Mesendoderm (in vitro differentiated cells): Measurements from ENCODE around the gene BUB3.
A peak's percentile ranks its signal among the peaks of the same experiment; 100 is the strongest.

Experiments
- DNase-seq: peaks from one replicate; pipeline ENCODE4 v3.0.0; 2013
- H2AK5ac ChIP-seq: 2 replicates; pipeline ENCODE4 v1.6.1; 2013; ENCODE audit warnings: low read length, inconsistent platforms
- H2BK120ac ChIP-seq: 2 replicates; pipeline ENCODE4 v1.6.1; 2013; ENCODE audit warnings: low read depth, mild to moderate bottlenecking, low read length, moderate library complexity, mixed read lengths
- H2BK15ac ChIP-seq: replicated peaks from 2 replicates; pipeline ENCODE4 v1.6.1; 2013; ENCODE audit warnings: low read depth, mild to moderate bottlenecking, moderate library complexity
- H2BK5ac ChIP-seq: 2 replicates; pipeline ENCODE4 v1.6.1; 2013; ENCODE audit warnings: low read length, inconsistent platforms
- H3K18ac ChIP-seq: 2 replicates; pipeline ENCODE4 v1.6.1; 2013; ENCODE audit warnings: mild to moderate bottlenecking, low read length, mixed read lengths
- H3K23ac ChIP-seq: one replicate; pipeline ENCODE4 v1.6.1; 2013; ENCODE audit warnings: low read length
- H3K27ac ChIP-seq: 2 replicates; pipeline ENCODE4 v1.5.1; 2013; ENCODE audit warnings: low read depth, mild to moderate bottlenecking, inconsistent platforms, low read length, moderate library complexity
- H3K27me3 ChIP-seq: 2 replicates; pipeline ENCODE4 v1.6.1; 2013; ENCODE audit warnings: low read length, control low read depth, mild to moderate bottlenecking, inconsistent platforms; ENCODE audit not compliant: insufficient read depth, poor library complexity
- H3K36me3 ChIP-seq: 2 replicates; pipeline ENCODE4 v1.6.1; 2013; ENCODE audit warnings: low read length, inconsistent platforms; ENCODE audit not compliant: control insufficient read depth, insufficient read depth
- H3K4ac ChIP-seq: one replicate; pipeline ENCODE4 v1.6.1; 2013; ENCODE audit warnings: low read depth, mild to moderate bottlenecking, low read length, moderate library complexity
- H3K4me1 ChIP-seq: 2 replicates; pipeline ENCODE4 v1.6.1; 2013; ENCODE audit warnings: low read depth, low read length, inconsistent platforms; ENCODE audit not compliant: control insufficient read depth
- H3K4me2 ChIP-seq: 2 replicates; pipeline ENCODE4 v1.6.1; 2013; ENCODE audit warnings: low read length
- H3K4me3 ChIP-seq: 2 replicates; pipeline ENCODE4 v1.5.1; 2013; ENCODE audit warnings: mild to moderate bottlenecking, low read length
- H3K56ac ChIP-seq: one replicate; pipeline ENCODE4 v1.6.1; 2013; ENCODE audit warnings: low read length
- H3K79me1 ChIP-seq: 2 replicates; pipeline ENCODE4 v1.6.1; 2013; ENCODE audit warnings: low read length, inconsistent platforms
- H3K79me2 ChIP-seq: 2 replicates; pipeline ENCODE4 v1.6.1; 2013; ENCODE audit warnings: mild to moderate bottlenecking, low read length; ENCODE audit not compliant: control insufficient read depth, insufficient read depth
- H3K9ac ChIP-seq: 2 replicates; pipeline ENCODE4 v1.6.1; 2013; ENCODE audit warnings: low read length, inconsistent platforms
- H4K5ac ChIP-seq: one replicate; pipeline ENCODE4 v1.6.1; 2013; ENCODE audit warnings: low read length
- H4K8ac ChIP-seq: one replicate; pipeline ENCODE4 v1.6.1; 2013; ENCODE audit warnings: low read depth, mild to moderate bottlenecking, control low read depth, low read length, moderate library complexity
- WGBS: extraction: QIAGEN DNeasy Blood & Tissue Kit; methylation state at CpG from one replicate; pipeline ENCODE4 v1.1.7; 2013; ENCODE audit warnings: low lambda C conversion rate, missing lambda C conversion rate; ENCODE audit not compliant: insufficient coverage; ENCODE audit errors: extremely low coverage; 5-methylcytosine and 5-hydroxymethylcytosine counted together

Gene BUB3

GRCh38 chr10:123143825-123144168 is 10.4 kb upstream of the BUB3 start:
- no peaks in the 10 kb centered on the region for H3K4me1 ChIP-seq
- no peak overlapping the region for H4K8ac ChIP-seq
- no peak overlapping the region for H4K5ac ChIP-seq
- no peak overlapping the region for H2AK5ac ChIP-seq
- H2BK120ac ChIP-seq, result no peak overlapping the region
- H3K4ac ChIP-seq, result no peak overlapping the region
- no peaks in the 10 kb centered on the region for H3K79me2 ChIP-seq
- peaks cover 94% of the 10 kb centered on the region for H3K27me3 ChIP-seq
- H3K23ac ChIP-seq, result no peak overlapping the region
- WGBS, result no CpG with 5 or more reads among the region's 10 CpGs
- H3K9ac ChIP-seq, result no peak overlapping the region
- no peak for DNase-seq
- H3K79me1 ChIP-seq, result no peaks in the 10 kb centered on the region
- no peaks in the 10 kb centered on the region for H3K36me3 ChIP-seq
- no peak overlapping the region for H2BK5ac ChIP-seq
- H3K4me3 ChIP-seq, result no peak overlapping the region
- H3K56ac ChIP-seq, result no peak overlapping the region
- H3K4me2 ChIP-seq, result no peak overlapping the region
- no peak overlapping the region for H2BK15ac ChIP-seq
- no peak overlapping the region for H3K27ac ChIP-seq
- no peak overlapping the region for H3K18ac ChIP-seq

DNA sequence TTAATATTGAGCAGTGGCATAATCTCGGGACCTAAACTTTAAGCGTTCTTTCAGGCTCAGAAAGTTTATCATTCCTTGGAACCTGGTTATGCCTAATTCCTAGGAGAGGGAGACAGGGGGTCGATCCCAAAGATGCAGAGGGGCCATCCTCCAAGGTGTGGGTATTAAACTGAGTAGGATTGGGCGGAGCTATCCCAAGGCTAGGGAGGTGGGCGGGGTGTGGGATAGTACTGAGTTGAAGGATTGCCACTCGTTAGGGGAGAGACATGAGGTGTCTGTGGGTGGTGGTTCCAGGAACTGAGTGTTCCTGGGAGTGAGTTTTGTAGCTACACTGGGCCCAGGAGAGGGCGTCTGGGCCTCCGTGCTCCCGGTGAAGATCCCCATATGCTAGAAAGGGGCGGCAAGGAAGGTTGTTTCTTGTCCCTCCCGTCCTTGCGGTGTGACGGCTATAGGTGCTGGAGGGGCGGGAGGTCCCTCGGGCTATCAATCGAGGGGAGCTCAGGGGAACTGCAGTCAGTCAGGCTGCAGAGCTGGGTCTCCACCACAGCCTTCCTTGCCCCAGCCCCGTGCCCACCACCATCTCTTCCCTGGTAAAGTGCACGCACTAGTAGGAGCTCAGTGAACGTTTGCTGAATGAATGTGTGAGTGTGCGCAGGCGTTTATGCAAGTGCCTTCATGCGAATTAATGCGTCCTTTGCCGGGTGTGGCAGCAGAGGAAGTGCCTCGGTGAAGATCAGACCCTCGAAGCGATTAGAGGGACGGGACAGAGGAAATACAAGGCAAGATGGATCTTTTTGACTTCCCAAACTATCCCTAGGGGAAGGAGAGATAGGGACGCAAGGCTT is 9.3 kb upstream of the BUB3 start:
- peak; percentile 64 for DNase-seq
- Histone ChIP-seq H3K56ac (no peak overlapping the region), H2AK5ac (no peak overlapping the region), H3K27ac (no peak overlapping the region), H3K4ac (no peak overlapping the region), H3K18ac (no peak overlapping the region), H3K9ac (no peak overlapping the region), H2BK120ac (no peak overlapping the region), H4K5ac (no peak overlapping the region), H3K4me1 (no peaks in the 10 kb centered on the region), H3K36me3 (no peaks in the 10 kb centered on the region), H3K27me3 (peaks cover 94% of the 10 kb centered on the region), H3K79me1 (no peaks in the 10 kb centered on the region), H2BK5ac (no peak overlapping the region), H3K4me3 (no peak overlapping the region), H3K23ac (no peak overlapping the region), H3K4me2 (no peak overlapping the region), H3K79me2 (no peaks in the 10 kb centered on the region), H4K8ac (no peak overlapping the region), H2BK15ac (no peak overlapping the region)
- WGBS, result no CpG with 5 or more reads among the region's 29 CpGs

DNA sequence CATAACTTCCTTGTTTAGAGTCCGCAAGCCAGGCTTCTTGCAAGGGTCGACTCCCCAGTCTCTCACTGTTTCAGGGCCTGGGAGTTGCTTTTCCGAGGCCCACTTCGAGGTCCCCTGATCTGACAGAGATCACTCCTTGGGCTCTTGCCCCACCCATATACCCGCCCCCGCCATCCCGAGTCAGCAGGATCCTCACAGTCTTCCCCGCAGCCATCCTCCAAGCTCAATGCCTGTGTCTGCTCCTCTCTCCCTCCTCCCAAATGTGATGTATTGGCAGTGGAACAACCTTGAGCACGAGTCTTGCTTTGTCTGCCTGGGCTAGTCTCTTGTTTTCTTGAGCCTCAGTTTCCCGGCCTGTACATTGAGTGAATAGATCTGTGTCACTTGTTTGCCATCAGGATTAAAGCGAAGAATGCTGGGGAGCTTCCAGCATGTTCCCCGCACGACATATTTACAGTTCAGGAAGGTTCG is 8.6 kb upstream of the BUB3 start:
- no peaks in the 10 kb centered on the region for H3K79me1 ChIP-seq
- H3K4me1 ChIP-seq, result no peaks in the 10 kb centered on the region
- WGBS, result no CpG with 5 or more reads among the region's 14 CpGs
- no peak overlapping the region for H3K4me3 ChIP-seq
- H2BK15ac ChIP-seq, result no peak overlapping the region
- H3K23ac ChIP-seq, result no peak overlapping the region
- H3K4me2 ChIP-seq, result no peak overlapping the region
- peaks cover 94% of the 10 kb centered on the region for H3K27me3 ChIP-seq
- no peak overlapping the region for H4K8ac ChIP-seq
- no peak overlapping the region for H4K5ac ChIP-seq
- no peak overlapping the region for H2BK5ac ChIP-seq
- no peak overlapping the region for H3K9ac ChIP-seq
- H3K36me3 ChIP-seq, result no peaks in the 10 kb centered on the region
- H3K27ac ChIP-seq, result no peak overlapping the region
- no peaks in the 10 kb centered on the region for H3K79me2 ChIP-seq
- no peak overlapping the region for H3K4ac ChIP-seq
- H3K56ac ChIP-seq, result no peak overlapping the region
- no peak overlapping the region for H3K18ac ChIP-seq
- H2BK120ac ChIP-seq, result no peak overlapping the region
- DNase-seq, result no peak
- no peak overlapping the region for H2AK5ac ChIP-seq

GRCh38 chr10:123146013-123146893 is 7.9 kb upstream of the BUB3 start:
- Histone ChIP-seq H3K4me3 (no peak overlapping the region), H4K8ac (no peak overlapping the region), H3K4me2 (no peak overlapping the region), H3K4ac (no peak overlapping the region), H2BK120ac (no peak overlapping the region), H2AK5ac (no peak overlapping the region), H3K79me1 (no peaks in the 10 kb centered on the region), H2BK15ac (no peak overlapping the region), H3K9ac (no peak overlapping the region), H3K23ac (no peak overlapping the region), H3K4me1 (no peaks in the 10 kb centered on the region), H3K27ac (no peak overlapping the region), H3K18ac (no peak overlapping the region), H3K79me2 (no peaks in the 10 kb centered on the region), H3K56ac (peak overlapping the region; percentile 32), H3K27me3 (peaks cover 92% of the 10 kb centered on the region), H2BK5ac (no peak overlapping the region), H3K36me3 (no peaks in the 10 kb centered on the region), H4K5ac (no peak overlapping the region)
- WGBS, result no CpG with 5 or more reads among the region's 59 CpGs
- DNase-seq, result no peak

DNA sequence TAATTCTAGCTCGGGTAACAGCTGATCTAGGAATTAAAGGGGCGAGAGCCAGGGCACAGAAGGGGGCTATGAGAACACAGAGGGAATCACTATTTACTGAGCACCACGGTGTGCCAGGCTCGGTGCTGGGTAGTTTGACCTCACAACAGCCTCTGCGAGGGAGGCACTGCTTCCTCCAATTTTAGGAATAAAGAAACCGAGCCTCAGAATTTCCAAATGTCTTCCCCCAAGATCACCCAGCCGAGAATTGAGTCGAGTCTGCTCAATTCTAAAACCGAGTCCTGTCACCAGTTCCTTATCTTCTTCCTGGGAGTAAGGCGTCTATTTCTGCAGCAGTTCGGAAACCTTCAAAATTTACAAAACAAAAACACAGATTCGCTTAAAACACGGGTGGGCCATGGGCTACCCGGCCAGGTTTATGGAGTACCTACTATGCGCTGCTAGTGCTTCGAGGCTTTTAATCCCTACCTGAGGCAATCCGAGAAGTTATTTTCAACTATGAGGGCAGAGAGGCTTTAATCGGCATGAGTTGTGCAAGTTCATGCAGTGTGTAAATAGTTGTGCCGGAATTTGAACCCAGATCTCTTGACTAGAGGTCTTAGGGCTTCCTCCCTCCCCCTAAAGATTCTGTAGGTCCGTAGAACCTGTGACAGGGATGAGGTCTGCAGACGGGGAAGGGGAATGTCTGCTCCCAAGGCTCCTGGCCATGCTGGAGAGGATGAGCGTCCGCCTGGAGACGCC is 7.1 kb upstream of the BUB3 start:
- peaks cover 87% of the 10 kb centered on the region for H3K27me3 ChIP-seq
- H3K56ac ChIP-seq, result peak overlapping the region; percentile 32
- no peak overlapping the region for H3K4me2 ChIP-seq
- no peak overlapping the region for H4K5ac ChIP-seq
- H2BK120ac ChIP-seq, result no peak overlapping the region
- H2AK5ac ChIP-seq, result no peak overlapping the region
- H3K4me3 ChIP-seq, result no peak overlapping the region
- H3K79me2 ChIP-seq, result no peaks in the 10 kb centered on the region
- no peak overlapping the region for H3K9ac ChIP-seq
- no peak overlapping the region for H3K4ac ChIP-seq
- no peaks in the 10 kb centered on the region for H3K4me1 ChIP-seq
- H3K79me1 ChIP-seq, result no peaks in the 10 kb centered on the region
- no CpG with 5 or more reads among the region's 24 CpGs for WGBS
- H2BK5ac ChIP-seq, result no peak overlapping the region
- no peaks in the 10 kb centered on the region for H3K36me3 ChIP-seq
- no peak overlapping the region for H3K18ac ChIP-seq
- H2BK15ac ChIP-seq, result no peak overlapping the region
- no peak overlapping the region for H4K8ac ChIP-seq
- no peak overlapping the region for H3K23ac ChIP-seq
- no peak overlapping the region for H3K27ac ChIP-seq
- no peak for DNase-seq
